HepG2 (cell line): Measurements from ENCODE around the gene ASXL1. TPM values are rescaled to one million over a fixed set of nuclear protein-coding genes. Genes with fewer than 3 reads are reported as not detected.

Source experiments
- ATAC-seq: fragments of 200-7000 bp; cut with Tn5 transposase; 3 replicates; pipeline ENCODE4 v1.9.1; 2020; ENCODE audit warnings: mild to moderate bottlenecking, moderate library complexity
- Bru-seq: library from RNA; stranded (reverse); fragments of 400-500 nt; gene quantifications from one replicate; lab custom pipeline; 2021; lab: Mats Ljungman, UMichigan
- BruChase-seq, 2 experiments: library from RNA; stranded (reverse); fragments of 400-500 nt; gene quantifications; one replicate each; lab custom pipeline; 2021; lab: Mats Ljungman, UMichigan
- BruUV-seq: library from RNA; stranded (reverse); fragments of 400-500 nt; replicated peaks from 2 replicates; lab custom pipeline; 2021; lab: Mats Ljungman, UMichigan
- CTCF ChIA-PET: fragments of 300-600 bp; formaldehyde crosslinking; extraction: SDS; loops from one replicate; lab custom pipeline; 2021; ENCODE audit warnings: low total read pairs, inconsistent platforms, low intra/inter-chr PET ratio; lab: Yijun Ruan, JAX
- POLR2A ChIA-PET: fragments of 350-600 bp; sonication (Branson Sonifier 250); formaldehyde crosslinking; loops from one replicate; lab custom pipeline; 2020; ENCODE audit warnings: antibody characterized with exemption, inconsistent platforms; lab: Yijun Ruan, JAX
- DNase-seq: peaks from one replicate; pipeline ENCODE4 v3.0.0-alpha.2; 2015; ENCODE audit warnings: low spot score
- FAIRE-seq: peaks from 3 replicates; lab custom pipeline; 2011; peaks lifted over from hg19 to GRCh38; lab: Jason Lieb, UNC
- H2AFZ ChIP-seq: one replicate; pipeline ENCODE4 v1.6.1; 2011; ENCODE audit warnings: low read length, inconsistent platforms
- H3K27ac ChIP-seq: fragments of 300-600 bp; 3 replicates; pipeline ENCODE4 v1.8.0; 2011; ENCODE audit warnings: mixed run types, mild to moderate bottlenecking, mixed read lengths, low read length, inconsistent platforms; ENCODE audit not compliant: insufficient read depth; ENCODE audit errors: extremely low read length
- H3K27me3 ChIP-seq, 2 experiments: fragments of 200-600 bp in 1 of 2; 2 replicates in 1 of 2; 3 replicates in 1 of 2; pipeline versions ENCODE4 v1.6.0 to v1.8.0; 2011; ENCODE audit warnings: low read length in 2 of 2, mild to moderate bottlenecking in 2 of 2, moderate library complexity in 2 of 2, inconsistent platforms in 1 of 2; ENCODE audit not compliant: insufficient read depth in 2 of 2, control insufficient read depth in 1 of 2
- H3K36me3 ChIP-seq, 2 experiments: fragments of 200-600 bp in 1 of 2; replicated peaks in 1 of 2; 2 replicates in 1 of 2; 3 replicates in 1 of 2; pipeline versions ENCODE4 v1.5.1 to v1.8.0; 2011; ENCODE audit warnings: low read length in 2 of 2, inconsistent platforms in 1 of 2; ENCODE audit not compliant: insufficient read depth in 2 of 2, control insufficient read depth in 1 of 2
- H3K4me1 ChIP-seq: 2 replicates; pipeline ENCODE4 v1.5.1; 2012; ENCODE audit warnings: low read length, inconsistent platforms; ENCODE audit not compliant: insufficient read depth
- H3K4me2 ChIP-seq: 2 replicates; pipeline ENCODE4 v1.6.0; 2011; ENCODE audit warnings: low read depth, low read length, inconsistent platforms
- H3K4me3 ChIP-seq, 3 experiments: fragments of 200-600 bp in 1 of 3; sonication (generic), shearing (Covaris generic) in 1 of 3; replicated peaks in 1 of 3; 2 replicates each; pipeline ENCODE4 v1.5.1; 2011 to 2016; ENCODE audit warnings: low read length in 3 of 3, inconsistent platforms in 2 of 3, low read depth in 2 of 3, mild to moderate bottlenecking in 2 of 3, control low read depth in 1 of 3, mixed read lengths in 1 of 3; ENCODE audit not compliant: insufficient read depth in 1 of 3
- H3K79me2 ChIP-seq: one replicate; pipeline ENCODE4 v1.6.1; 2011; ENCODE audit warnings: low read length, inconsistent platforms; ENCODE audit not compliant: insufficient read depth
- H3K9ac ChIP-seq: 2 replicates; pipeline ENCODE4 v1.6.0; 2011; ENCODE audit warnings: mild to moderate bottlenecking, low read depth, low read length, inconsistent platforms; ENCODE audit not compliant: insufficient read depth
- H3K9me3 ChIP-seq: 2 replicates; pipeline ENCODE4 v1.5.1; 2012; ENCODE audit warnings: mild to moderate bottlenecking, low read length
- H4K20me1 ChIP-seq: 2 replicates; pipeline ENCODE4 v1.6.0; 2011; ENCODE audit warnings: inconsistent platforms, mild to moderate bottlenecking, low read length, moderate library complexity; ENCODE audit not compliant: insufficient read depth
- BRCA1 ChIP-seq: sonication (generic); formaldehyde crosslinking; IDR thresholded peaks from 2 replicates; pipeline ENCODE4 v1.4.0; 2020; ENCODE audit warnings: missing genetic modification reagents
- CREB1 ChIP-seq, 2 experiments: fragments of 450-650 bp in 1 of 2; IDR thresholded peaks; 2 replicates each; pipeline ENCODE4 v1.6.1; 2016 to 2017; ENCODE audit warnings: control low read depth in 1 of 2, mild to moderate bottlenecking in 1 of 2, missing compliant biosample characterization in 1 of 2, missing genetic modification characterization in 1 of 2
- JUNB ChIP-seq: sonication (generic); formaldehyde crosslinking; IDR thresholded peaks from 2 replicates; pipeline ENCODE4 v1.8.0; 2022; ENCODE audit warnings: missing genetic modification reagents, mild to moderate bottlenecking, borderline replicate concordance
- KDM1A ChIP-seq: IDR thresholded peaks from 2 replicates; pipeline ENCODE4 v1.6.1; 2016; ENCODE audit warnings: missing compliant biosample characterization
- NFE2L1 ChIP-seq: sonication (generic); formaldehyde crosslinking; IDR thresholded peaks from 2 replicates; pipeline ENCODE4 v1.4.0; 2020; ENCODE audit warnings: missing genetic modification reagents, mild to moderate bottlenecking, borderline replicate concordance
- NRL ChIP-seq: sonication (generic); formaldehyde crosslinking; IDR thresholded peaks from 2 replicates; pipeline ENCODE4 v1.5.0; 2020; ENCODE audit warnings: missing genetic modification reagents, mild to moderate bottlenecking, moderate library complexity, borderline replicate concordance
- TCF7L2 ChIP-seq: IDR thresholded peaks from 2 replicates; pipeline ENCODE4 v1.6.1; 2011; ENCODE audit warnings: mild to moderate bottlenecking, low read depth, low read length, moderate library complexity
- TOPORS ChIP-seq: sonication (generic); formaldehyde crosslinking; IDR thresholded peaks from 2 replicates; pipeline ENCODE4 v1.8.0; 2023; ENCODE audit warnings: mild to moderate bottlenecking, missing genetic modification reagents
- ZNF101 ChIP-seq: sonication (generic); formaldehyde crosslinking; IDR thresholded peaks from 2 replicates; pipeline ENCODE4 v1.4.0; 2020; ENCODE audit warnings: mild to moderate bottlenecking, low read depth, missing genetic modification reagents, borderline replicate concordance
- ZNF180 ChIP-seq: sonication (generic); formaldehyde crosslinking; IDR thresholded peaks from 2 replicates; pipeline ENCODE4 v1.4.0; 2020; ENCODE audit warnings: low read depth, missing genetic modification reagents, borderline replicate concordance
- ZNF3 ChIP-seq: IDR thresholded peaks from 2 replicates; pipeline ENCODE4 v1.7.0; 2017; ENCODE audit warnings: inconsistent platforms
- ZNF317 ChIP-seq: sonication (generic); formaldehyde crosslinking; IDR thresholded peaks from 2 replicates; pipeline ENCODE4 v1.5.0; 2020; ENCODE audit warnings: mild to moderate bottlenecking, missing genetic modification reagents
- ZNF44 ChIP-seq: sonication (generic); formaldehyde crosslinking; IDR thresholded peaks from 2 replicates; pipeline ENCODE4 v1.5.1; 2020; ENCODE audit warnings: mild to moderate bottlenecking, missing genetic modification reagents
- ZNF562 ChIP-seq: sonication (generic); formaldehyde crosslinking; IDR thresholded peaks from 2 replicates; pipeline ENCODE4 v1.8.0; 2022; ENCODE audit warnings: missing genetic modification reagents, borderline replicate concordance
- WGBS: methylation state at CpG from one replicate; pipeline ENCODE4 v1.1.6; 2017; ENCODE audit warnings: low lambda C conversion rate; 5-methylcytosine and 5-hydroxymethylcytosine counted together
- in situ Hi-C: cut with HindIII; loops from 2 replicates; pipeline ENCODE4 v1.10.0; 2017; ENCODE audit warnings: low pct_unique_long_range_greater_than_20kb; ENCODE audit not compliant: extremely low pct_ligation_motif_present
- intact Hi-C: fragments of 100-400 bp; cut with micrococcal nuclease; formaldehyde crosslinking; loops from one replicate; pipeline ENCODE4 v1.10.0; 2022; ENCODE audit not compliant: unreplicated experiment
- long read RNA-seq, 2 experiments: library from RNA in 1 of 2; library from polyadenylated mRNA in 1 of 2; stranded (forward) in 1 of 2; unstranded in 1 of 2; transcript quantifications; one replicate each; pipeline ENCODE4 v2.0.0, GENCODE V29; 2019 to 2022
- polyA minus RNA-seq, 3 experiments: library from RNA; depleted of rRNA, polyadenylated mRNA; stranded (reverse); fragments of >200 nt; gene quantifications; 2 replicates each; pipeline ENCODE4 v1.2.3, GENCODE V29; 2011; ENCODE audit warnings: low replicate concordance in 1 of 3
- polyA plus RNA-seq, 8 experiments: library from polyadenylated mRNA; depleted of rRNA in 3 of 8; stranded (reverse) in 7 of 8; unstranded in 1 of 8; fragments of >200 nt; fragmentation: Illumina TruSeq in 4 of 8; extraction: Trizol in 4 of 8; gene quantifications; 2 replicates each; pipeline versions ENCODE4 v1.2.1 to v1.2.3, GENCODE V29; 2011 to 2016; ENCODE audit warnings: low read depth in 4 of 8, missing spikeins in 1 of 8, mixed read lengths in 1 of 8; ENCODE audit not compliant: insufficient read depth in 1 of 8
- total RNA-seq, 5 experiments: library from RNA; depleted of rRNA; stranded (reverse); fragments of >200 nt; fragmentation: Illumina TruSeq; extraction: Trizol; gene quantifications; 2 replicates each; pipeline ENCODE4 v1.2.3, GENCODE V29; 2016; ENCODE audit warnings: low read depth in 1 of 5
- TF ChIP-seq, protein P1 (sequence below): sonication (generic); formaldehyde crosslinking; IDR thresholded peaks from 2 replicates; pipeline ENCODE4 v1.4.0; 2020; ENCODE audit warnings: missing genetic modification reagents, low read depth, mild to moderate bottlenecking, borderline replicate concordance

Gene ASXL1
- total RNA-seq (2016; rRNA removed; fragmentation: Illumina TruSeq; extraction: Trizol): 47.3 and 62.1 TPM in 2 replicates
- 105 and 126 TPM in 2 replicates for total RNA-seq (2016; cell fraction: cytosol; rRNA removed; fragmentation: Illumina TruSeq; extraction: Trizol; ENCODE audit: low read depth)
- total RNA-seq (2016; cell fraction: insoluble cytoplasmic fraction; rRNA removed; fragmentation: Illumina TruSeq; extraction: Trizol): 44.0 and 55.9 TPM in 2 replicates
- total RNA-seq (2016; cell fraction: membrane; rRNA removed; fragmentation: Illumina TruSeq; extraction: Trizol): 30.9 and 35.4 TPM in 2 replicates
- 122 and 129 TPM in 2 replicates for total RNA-seq (2016; cell fraction: nucleus; rRNA removed; fragmentation: Illumina TruSeq; extraction: Trizol)
- 74.8 and 87.6 TPM in 2 replicates for polyA plus RNA-seq (2011; rRNA removed)
- 40.1 and 42.6 TPM in 2 replicates for polyA plus RNA-seq (2011; cell fraction: cytosol; rRNA removed)
- polyA plus RNA-seq (2011; cell fraction: nucleus; rRNA removed): 375 and 376 TPM in 2 replicates
- polyA plus RNA-seq (2012): 81.3 and 96.1 TPM in 2 replicates
- polyA plus RNA-seq (2016; cell fraction: cytosol; fragmentation: Illumina TruSeq; extraction: Trizol; ENCODE audit: low read depth): 26.1 and 28.4 TPM in 2 replicates
- polyA plus RNA-seq (2016; cell fraction: insoluble cytoplasmic fraction; fragmentation: Illumina TruSeq; extraction: Trizol; ENCODE audit: low read depth): 37.0 and 39.4 TPM in 2 replicates
- 24.4 and 25.2 TPM in 2 replicates for polyA plus RNA-seq (2016; cell fraction: membrane; fragmentation: Illumina TruSeq; extraction: Trizol; ENCODE audit: low read depth)
- 241 and 272 TPM in 2 replicates for polyA plus RNA-seq (2016; cell fraction: nucleus; fragmentation: Illumina TruSeq; extraction: Trizol; ENCODE audit: insufficient read depth, low read depth)
- polyA minus RNA-seq (2011; rRNA and poly(A)+ RNA removed; ENCODE audit: low replicate concordance): 94.1 and 144 TPM in 2 replicates
- 66.7 and 75.3 TPM in 2 replicates for polyA minus RNA-seq (2011; cell fraction: cytosol; rRNA and poly(A)+ RNA removed)
- 263 and 294 TPM in 2 replicates for polyA minus RNA-seq (2011; cell fraction: nucleus; rRNA and poly(A)+ RNA removed)
- Bru-seq, nascent RNA: percentile 97 among the genes with signal in this experiment
- BruChase-seq, experiment 1, labeled RNA remaining after a 6-hour chase: percentile 97 among the genes with signal in this experiment
- percentile 97 among the genes with signal in this experiment for BruChase-seq, experiment 2, labeled RNA remaining after a 2-hour chase
- long read RNA-seq, experiment 1, partial matches to known transcripts: 0 of 16 reads
- long read RNA-seq, experiment 1, other reads (novel, unspliced or antisense): 16 of 16 reads
- long read RNA-seq, experiment 2, partial matches to known transcripts: 83 of 239 reads
- long read RNA-seq, experiment 2, other reads (novel, unspliced or antisense): 153 of 239 reads

DNA sequence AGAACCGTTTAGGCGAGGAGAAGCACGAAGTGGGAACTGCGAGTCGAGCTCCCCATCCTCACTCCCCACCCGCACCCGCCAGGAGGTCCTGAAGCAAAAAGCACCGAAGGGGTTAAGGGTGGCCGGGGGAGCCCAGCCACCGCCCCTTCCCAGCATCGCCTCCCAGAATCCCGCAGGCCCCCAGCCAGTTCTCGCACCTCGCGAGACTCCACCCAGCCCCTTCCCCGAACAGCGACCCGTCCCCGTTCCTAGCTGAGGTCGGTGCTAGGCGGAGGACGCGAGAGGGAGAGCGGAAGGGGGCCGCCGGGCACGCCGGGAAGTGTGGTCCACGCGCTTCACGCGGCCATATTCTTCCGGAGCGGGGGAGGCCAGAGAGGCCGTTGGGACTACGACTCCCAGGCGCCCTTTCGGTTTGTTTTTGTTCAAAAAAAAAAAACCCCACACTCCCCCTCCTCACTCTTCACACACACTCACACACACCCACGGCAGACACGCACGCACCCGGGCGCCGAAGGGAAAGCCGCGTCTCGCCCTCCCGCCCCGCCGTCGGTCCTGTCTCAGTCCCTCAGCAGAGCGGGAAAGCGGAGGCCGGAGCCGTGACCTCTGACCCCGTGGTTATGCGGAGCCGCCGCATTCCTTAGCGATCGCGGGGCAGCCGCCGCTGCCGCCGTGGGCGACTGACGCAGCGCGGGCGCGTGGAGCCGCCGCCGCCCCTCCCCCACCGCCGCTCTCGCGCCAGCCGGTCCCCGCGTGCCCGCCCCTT is at the start of gene ASXL1:
TSS of gene ASXL1 (plus strand) at position 463 of the 763 bp plus-strand sequence. CDS start 445 bp downstream, outside the sequence.
- Histone ChIP-seq H3K27me3 (no peaks in the 10 kb centered on the region; a peak in 1 of 5 replicates), H3K9me3 (no peaks in the 10 kb centered on the region), H3K9ac (peak within 1 kb of the TSS; percentile 94), H3K36me3 (no peaks in the 10 kb centered on the region), H3K4me3 (peak within 1 kb of the TSS; percentile 79 to 95 (median 89)), H3K79me2 (peaks cover 46% of the 10 kb centered on the region), H3K4me2 (peak within 1 kb of the TSS; percentile 93), H2AFZ (peak within 1 kb of the TSS; percentile 91), H4K20me1 (peaks cover 43% of the 10 kb centered on the region), H3K27ac (peak within 1 kb of the TSS; percentile 85), H3K4me1 (peaks cover 70% of the 10 kb centered on the region)
- intact Hi-C loops (loop anchor here (5.0 kb wide), 2 partner anchors 81 to 124 kb away; partner anchors contain the start of gene KIF3B), in situ Hi-C loops (no loop called here)
- no TSS peak for BruUV-seq
- POLR2A ChIA-PET: interaction anchor here (0.6 to 5.3 kb wide), 23 partner anchors 9 to 164 kb away, joined by 3 to 36 read pairs (median 5); no protein-coding TSS in a partner anchor
- 2% methylated on average over 59 of the region's 83 CpGs for WGBS
- FAIRE-seq (peak; percentile 80), DNase-seq (peak; percentile 99), ATAC-seq (peak; percentile 92)
- CTCF ChIA-PET: no interaction called here
- peak; percentile 86 for TF ChIP-seq ZNF317 (CRISPR knock-in tag)
- TF ChIP-seq ZNF180 (CRISPR knock-in tag): 0 out of 2 replicates have a peak, but pooled peaks have one; percentile 59
- no peak for TF ChIP-seq ZNF562 (CRISPR knock-in tag)
- TF ChIP-seq TCF7L2: no peak
- TF ChIP-seq ZNF44 (CRISPR knock-in tag): no peak
- TF ChIP-seq JUNB (CRISPR knock-in tag): no peak; the same call in 1 of the 2 replicates
- peak; percentile 74 for TF ChIP-seq CREB1 (IDR thresholded peaks at IDR 0.05)
- peak; percentile 89 for TF ChIP-seq CREB1 (CRISPR knock-in tag; IDR thresholded peaks at IDR 0.05)
- peak; percentile 79; the same call in 1 of the 2 replicates for TF ChIP-seq ZNF101 (CRISPR knock-in tag)
- peak; percentile 82 for TF ChIP-seq TOPORS (CRISPR knock-in tag)
- 0 out of 2 replicates have a peak, but pooled peaks have one; percentile 18 for TF ChIP-seq KDM1A (CRISPR knock-in tag)
- TF ChIP-seq ZNF3 (CRISPR knock-in tag): no peak
- TF ChIP-seq, protein P1, sequence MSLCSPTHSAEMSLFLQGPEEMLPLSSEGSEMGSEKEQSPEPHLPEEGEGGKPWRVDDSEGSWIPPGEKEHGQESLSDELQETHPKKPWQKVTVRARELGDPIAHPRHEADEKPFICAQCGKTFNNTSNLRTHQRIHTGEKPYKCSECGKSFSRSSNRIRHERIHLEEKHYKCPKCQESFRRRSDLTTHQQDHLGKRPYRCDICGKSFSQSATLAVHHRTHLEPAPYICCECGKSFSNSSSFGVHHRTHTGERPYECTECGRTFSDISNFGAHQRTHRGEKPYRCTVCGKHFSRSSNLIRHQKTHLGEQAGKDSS: peak; percentile 97
- TF ChIP-seq BRCA1 (CRISPR knock-in tag): peak; percentile 76; the same call in 1 of the 2 replicates
- TF ChIP-seq NFE2L1 (CRISPR knock-in tag): no peak
- TF ChIP-seq NRL (CRISPR knock-in tag): peak; percentile 93
